HepG2 (cell line): ENCODE measurements around the gene UAP1L1. TPM values are rescaled to one million over a fixed set of nuclear protein-coding genes. Genes with fewer than 3 reads are reported as not detected.
A peak's percentile ranks its signal among the peaks of the same experiment; 100 is the strongest.

ENCODE experiments used
- DMAP1 ChIP-seq: IDR thresholded peaks from 2 replicates; pipeline ENCODE4 v1.6.1; 2016
- HNF4A ChIP-seq: sonication (generic); formaldehyde crosslinking; IDR thresholded peaks from 2 replicates; pipeline ENCODE4 v1.4.0; 2020; ENCODE audit warnings: missing genetic modification reagents
- KAT2B ChIP-seq: fragments of 150-350 bp; IDR thresholded peaks from 2 replicates; pipeline ENCODE4 v1.6.1; 2014; ENCODE audit warnings: low read depth, low read length, borderline replicate concordance
- RBM22 ChIP-seq: fragments of 200-400 bp; formaldehyde crosslinking; optimal IDR thresholded peaks from 2 replicates; pipeline ENCODE3; 2017; ENCODE audit warnings: mild to moderate bottlenecking, low read length, moderate library complexity
- RERE ChIP-seq: IDR thresholded peaks from 2 replicates; pipeline ENCODE4 v1.6.1; 2016; ENCODE audit warnings: low read depth, missing genetic modification reagents, missing compliant biosample characterization
- SNAPC4 ChIP-seq: sonication (generic); formaldehyde crosslinking; IDR thresholded peaks from 2 replicates; pipeline ENCODE4 v1.4.0; 2020; ENCODE audit warnings: mild to moderate bottlenecking, missing genetic modification reagents
- ZBTB42 ChIP-seq: sonication (generic); formaldehyde crosslinking; IDR thresholded peaks from 2 replicates; pipeline ENCODE4 v1.5.0; 2020; ENCODE audit warnings: mild to moderate bottlenecking, missing genetic modification reagents
- ZFP62 ChIP-seq: sonication (generic); formaldehyde crosslinking; IDR thresholded peaks from 2 replicates; pipeline ENCODE4 v1.4.0; 2020; ENCODE audit warnings: missing genetic modification reagents
- ZIK1 ChIP-seq: sonication (generic); formaldehyde crosslinking; IDR thresholded peaks from 2 replicates; pipeline ENCODE4 v1.5.0; 2020; ENCODE audit warnings: mild to moderate bottlenecking, low read depth, missing genetic modification reagents, borderline replicate concordance
- ZNF280D ChIP-seq: sonication (generic); formaldehyde crosslinking; IDR thresholded peaks from 2 replicates; pipeline ENCODE4 v1.5.1; 2020; ENCODE audit warnings: mild to moderate bottlenecking, missing genetic modification reagents
- ZNF430 ChIP-seq: sonication (generic); formaldehyde crosslinking; IDR thresholded peaks from 2 replicates; pipeline ENCODE4 v1.9.0; 2021; ENCODE audit warnings: mild to moderate bottlenecking, missing genetic modification reagents
- polyA plus RNA-seq, 8 experiments: library from polyadenylated mRNA; depleted of rRNA in 3 of 8; stranded (reverse) in 7 of 8; unstranded in 1 of 8; fragments of >200 nt; fragmentation: Illumina TruSeq in 4 of 8; extraction: Trizol in 4 of 8; gene quantifications; 2 replicates each; pipeline versions ENCODE4 v1.2.1 to v1.2.3, GENCODE V29; 2011 to 2016; ENCODE audit warnings: low read depth in 4 of 8, missing spikeins in 1 of 8, mixed read lengths in 1 of 8; ENCODE audit not compliant: insufficient read depth in 1 of 8
- total RNA-seq, 5 experiments: library from RNA; depleted of rRNA; stranded (reverse); fragments of >200 nt; fragmentation: Illumina TruSeq; extraction: Trizol; gene quantifications; 2 replicates each; pipeline ENCODE4 v1.2.3, GENCODE V29; 2016; ENCODE audit warnings: low read depth in 1 of 5

UAP1L1 gene
- total and polyA plus RNA-seq, 2 of the 13 experiments (the other 11 are each of a cell fraction or from before 2014, with no cell fraction given) = 5.4 to 6.4 TPM

GRCh38 chr9:137055385-137056364 lies 21.6 kb upstream of the UAP1L1 start (continued):
- TF ChIP-seq SNAPC4 (CRISPR knock-in tag) = peak; percentile 85; the same call in 1 of the 2 replicates
- TF ChIP-seq ZNF280D (CRISPR knock-in tag) = peak; percentile 16; the same call in 1 of the 2 replicates
- no peak for TF ChIP-seq KAT2B
- peak; percentile 62 for TF ChIP-seq DMAP1 (CRISPR knock-in tag)
- peak; percentile 88; the same call in 1 of the 2 replicates for TF ChIP-seq ZNF430
- peak; percentile 63; the same call in 1 of the 2 replicates for TF ChIP-seq ZBTB42
- TF ChIP-seq ZIK1 = 0 out of 2 replicates have a peak, but pooled peaks have one; percentile 47
- TF ChIP-seq HNF4A = peak; percentile 96
- TF ChIP-seq RERE (CRISPR knock-in tag) = no peak
- peak; percentile 58 for TF ChIP-seq RBM22
- no peak for TF ChIP-seq ZFP62 (CRISPR knock-in tag)
- TF ChIP-seq, all 625 proteins: peak for 185
